Measurements from ENCODE around the gene SLC38A11.
"Not testable (repeated sequence)": the region's sequence is repeated elsewhere in the genome, so short reads cannot be mapped to it uniquely, and the experiment has no call there.

Gene SLC38A11

DNA sequence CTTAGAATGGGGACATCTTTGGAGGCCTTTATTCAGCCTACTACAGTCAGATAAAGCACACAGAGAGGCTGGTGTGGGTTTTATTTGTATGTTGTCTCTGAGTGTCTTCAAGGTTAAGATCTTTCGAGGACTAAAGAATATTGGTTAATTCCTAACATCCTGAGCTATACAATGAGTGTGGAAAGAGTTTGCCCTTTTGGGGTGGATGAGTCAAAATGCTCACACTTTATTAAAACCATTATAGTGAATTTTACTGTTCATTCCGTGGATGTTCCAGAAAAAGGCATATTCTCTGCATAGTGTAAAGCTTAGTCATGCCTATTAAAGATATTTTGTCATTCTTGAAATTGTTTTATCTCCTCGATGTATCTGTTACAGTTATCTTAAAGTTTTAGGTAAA is 29.1 kb upstream of the SLC38A11 start:
- DNase-seq (ENCODE audit: low read depth): peak; percentile 53

GRCh38 chr2:164981217-164981990 is 26.1 kb upstream of the SLC38A11 start:
- TF ChIP-seq, protein P1, sequence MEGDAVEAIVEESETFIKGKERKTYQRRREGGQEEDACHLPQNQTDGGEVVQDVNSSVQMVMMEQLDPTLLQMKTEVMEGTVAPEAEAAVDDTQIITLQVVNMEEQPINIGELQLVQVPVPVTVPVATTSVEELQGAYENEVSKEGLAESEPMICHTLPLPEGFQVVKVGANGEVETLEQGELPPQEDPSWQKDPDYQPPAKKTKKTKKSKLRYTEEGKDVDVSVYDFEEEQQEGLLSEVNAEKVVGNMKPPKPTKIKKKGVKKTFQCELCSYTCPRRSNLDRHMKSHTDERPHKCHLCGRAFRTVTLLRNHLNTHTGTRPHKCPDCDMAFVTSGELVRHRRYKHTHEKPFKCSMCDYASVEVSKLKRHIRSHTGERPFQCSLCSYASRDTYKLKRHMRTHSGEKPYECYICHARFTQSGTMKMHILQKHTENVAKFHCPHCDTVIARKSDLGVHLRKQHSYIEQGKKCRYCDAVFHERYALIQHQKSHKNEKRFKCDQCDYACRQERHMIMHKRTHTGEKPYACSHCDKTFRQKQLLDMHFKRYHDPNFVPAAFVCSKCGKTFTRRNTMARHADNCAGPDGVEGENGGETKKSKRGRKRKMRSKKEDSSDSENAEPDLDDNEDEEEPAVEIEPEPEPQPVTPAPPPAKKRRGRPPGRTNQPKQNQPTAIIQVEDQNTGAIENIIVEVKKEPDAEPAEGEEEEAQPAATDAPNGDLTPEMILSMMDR (conservative IDR thresholded peaks at IDR 0.05; ENCODE audit: low read length): no peak
- H3K4me3 ChIP-seq (ENCODE audit: low read length): no peak overlapping the region
- DNase-seq (ENCODE audit: low read depth): peak; percentile 31

More for the DNA sequence above, 29.1 kb upstream of the SLC38A11 start:
- TF ChIP-seq, protein P1 (conservative IDR thresholded peaks at IDR 0.05; ENCODE audit: low read length): no peak
- H3K4me3 ChIP-seq (ENCODE audit: low read length): no peak overlapping the region

DNA sequence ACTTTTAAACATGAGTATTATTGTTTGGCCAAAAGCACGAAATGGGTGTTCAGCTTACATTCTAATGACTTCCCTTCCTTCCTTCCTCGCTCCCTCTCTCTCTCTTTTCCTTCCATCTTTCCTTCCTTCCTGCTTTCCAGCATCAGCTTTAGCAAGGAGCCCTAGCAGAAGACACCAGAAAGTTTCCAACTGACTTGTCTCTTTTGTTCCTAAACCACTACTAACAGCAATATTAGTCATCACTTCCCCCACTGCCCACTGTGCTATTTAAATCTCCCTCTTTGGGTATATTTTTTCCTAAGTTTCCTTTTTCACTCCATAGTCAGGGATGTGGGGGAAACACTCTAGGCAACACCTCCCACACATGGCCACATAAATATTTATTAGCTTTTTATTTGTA is 25.4 kb upstream of the SLC38A11 start:
- DNase-seq (ENCODE audit: low read depth); H3K4me3 ChIP-seq (ENCODE audit: low read length): not testable (repeated sequence)

DNA sequence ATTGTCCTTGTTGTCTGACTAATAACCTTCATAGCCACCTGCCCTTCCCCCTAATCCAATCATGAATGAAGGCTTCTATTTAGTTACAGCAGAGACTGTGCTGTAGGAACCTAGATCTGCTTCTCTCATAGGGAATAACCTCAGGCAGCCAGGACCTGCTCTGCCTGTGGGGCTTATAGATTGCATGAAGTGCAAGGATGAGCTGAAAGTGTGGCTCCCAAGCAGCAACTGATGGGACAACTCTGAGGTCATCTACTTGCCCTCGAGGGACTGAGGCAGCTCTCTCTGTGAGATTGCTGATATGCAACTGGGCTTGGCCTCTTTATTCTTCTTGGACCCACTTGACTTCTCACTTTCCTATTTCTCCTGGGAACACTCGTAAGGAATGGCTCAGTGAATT is 23.8 kb upstream of the SLC38A11 start:
- DNase-seq (ENCODE audit: low read depth): no peak
- TF ChIP-seq, protein P1 (conservative IDR thresholded peaks at IDR 0.05; ENCODE audit: low read length): no peak

DNA sequence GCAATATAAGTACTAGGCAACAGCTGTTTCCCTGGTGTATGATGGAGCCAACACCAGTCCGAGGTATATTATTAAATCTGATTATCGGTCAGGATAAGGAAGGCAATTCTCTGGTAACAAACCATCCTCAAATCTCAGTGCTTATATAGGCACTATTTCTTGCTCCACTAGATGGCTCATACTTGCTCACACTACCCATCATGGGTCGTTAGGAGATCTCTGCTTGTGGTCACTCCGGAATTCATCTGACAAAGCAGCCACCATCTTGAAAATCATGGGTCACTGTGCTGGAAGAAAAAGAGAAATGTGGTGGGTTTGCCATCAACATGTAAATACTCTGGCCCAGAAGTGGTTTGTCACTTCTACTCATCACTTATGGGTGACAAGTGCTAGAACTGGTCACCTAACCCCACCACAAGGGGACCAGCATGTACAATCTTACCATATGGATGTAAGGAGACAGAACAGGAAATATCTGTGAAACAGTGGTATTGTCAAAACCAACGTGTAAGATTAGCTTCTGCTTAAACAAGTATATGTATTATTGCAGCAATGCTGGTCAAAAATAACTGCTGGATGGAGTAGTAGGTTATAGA is 21.6 kb upstream of the SLC38A11 start:
- TF ChIP-seq, protein P1 (conservative IDR thresholded peaks at IDR 0.05; ENCODE audit: low read length): 0 out of 2 replicates have a peak, but pooled peaks have one; percentile 7
- H3K4me3 ChIP-seq (ENCODE audit: low read length); DNase-seq (ENCODE audit: low read depth): not testable (repeated sequence)

More for the DNA sequence above, 23.8 kb upstream of the SLC38A11 start:
- no peak overlapping the region for H3K4me3 ChIP-seq (ENCODE audit: low read length)

DNA sequence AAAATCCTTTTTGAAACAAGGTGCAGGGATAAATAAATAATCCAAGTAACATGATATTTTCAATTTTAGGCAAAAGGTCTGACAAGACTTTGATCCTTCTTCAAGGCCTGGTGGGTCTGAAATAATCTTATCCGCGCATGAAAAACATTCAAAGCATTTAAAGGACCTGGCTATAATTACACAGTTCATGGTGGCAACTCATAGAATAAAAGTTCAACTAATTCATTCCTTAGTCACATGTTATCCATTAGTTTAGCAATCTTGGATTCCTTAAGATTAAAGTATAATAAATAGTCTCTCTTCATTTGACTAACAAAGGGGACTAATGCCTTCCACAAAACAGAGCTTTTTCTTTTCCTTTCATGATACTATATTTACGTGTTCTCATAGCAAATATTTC is 21.0 kb upstream of the SLC38A11 start:
- H3K4me3 ChIP-seq (ENCODE audit: low read length): no peak overlapping the region
- peak; percentile 57 for DNase-seq (ENCODE audit: low read depth)
- TF ChIP-seq, protein P1 (conservative IDR thresholded peaks at IDR 0.05; ENCODE audit: low read length): no peak

DNA sequence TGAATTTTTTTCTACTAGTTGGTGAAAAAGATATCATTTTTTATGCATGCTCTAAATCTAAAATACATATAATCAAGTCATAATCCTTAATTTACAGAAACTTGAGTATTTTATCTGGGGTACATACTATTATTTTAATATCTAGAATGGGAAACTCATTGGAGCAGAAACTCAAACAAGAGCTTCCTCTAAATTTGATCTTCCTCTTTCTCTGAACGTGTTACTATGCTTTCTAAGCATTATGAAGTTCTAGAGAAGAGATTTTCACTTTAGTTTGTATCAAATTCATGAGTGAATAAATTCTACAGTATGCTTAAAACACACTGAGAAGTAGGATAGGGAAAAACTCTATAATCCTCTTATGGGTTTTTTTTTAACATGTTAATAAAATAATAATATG is 20.6 kb upstream of the SLC38A11 start:
- TF ChIP-seq, protein P1 (conservative IDR thresholded peaks at IDR 0.05; ENCODE audit: low read length): no peak
- DNase-seq (ENCODE audit: low read depth): no peak
- no peak overlapping the region for H3K4me3 ChIP-seq (ENCODE audit: low read length)

All from AG10803 (cell line).